Body of pancreas (tissue), 4 donors: ENCODE data around the gene DCAF4.

ENCODE experiments used
- POLR2A ChIP-seq, 3 donors: fragments of 450-650 bp; IDR thresholded peaks; one replicate each; pipeline ENCODE4 v1.6.1; 2016; ENCODE audit warnings: antibody characterized with exemption in 3 of 3, mild to moderate bottlenecking in 2 of 3
- TF ChIP-seq, protein P1 (sequence below), 7 experiments: fragments of 450-650 bp in 4 of 7; fragments of 200-600 bp in 3 of 7; sonication (generic) in 3 of 7; IDR thresholded peaks; one replicate each; pipeline ENCODE4 v1.5.1; 2016 to 2019; ENCODE audit warnings: antibody characterized with exemption in 7 of 7

- TF ChIP-seq, protein P1, sequence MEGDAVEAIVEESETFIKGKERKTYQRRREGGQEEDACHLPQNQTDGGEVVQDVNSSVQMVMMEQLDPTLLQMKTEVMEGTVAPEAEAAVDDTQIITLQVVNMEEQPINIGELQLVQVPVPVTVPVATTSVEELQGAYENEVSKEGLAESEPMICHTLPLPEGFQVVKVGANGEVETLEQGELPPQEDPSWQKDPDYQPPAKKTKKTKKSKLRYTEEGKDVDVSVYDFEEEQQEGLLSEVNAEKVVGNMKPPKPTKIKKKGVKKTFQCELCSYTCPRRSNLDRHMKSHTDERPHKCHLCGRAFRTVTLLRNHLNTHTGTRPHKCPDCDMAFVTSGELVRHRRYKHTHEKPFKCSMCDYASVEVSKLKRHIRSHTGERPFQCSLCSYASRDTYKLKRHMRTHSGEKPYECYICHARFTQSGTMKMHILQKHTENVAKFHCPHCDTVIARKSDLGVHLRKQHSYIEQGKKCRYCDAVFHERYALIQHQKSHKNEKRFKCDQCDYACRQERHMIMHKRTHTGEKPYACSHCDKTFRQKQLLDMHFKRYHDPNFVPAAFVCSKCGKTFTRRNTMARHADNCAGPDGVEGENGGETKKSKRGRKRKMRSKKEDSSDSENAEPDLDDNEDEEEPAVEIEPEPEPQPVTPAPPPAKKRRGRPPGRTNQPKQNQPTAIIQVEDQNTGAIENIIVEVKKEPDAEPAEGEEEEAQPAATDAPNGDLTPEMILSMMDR (IDR thresholded peaks at IDR 0.05): no peak
- TF ChIP-seq POLR2A (IDR thresholded peaks at IDR 0.05): no peak
Observed at GRCh38 chr14:73007835-73008234, 81.6 kb downstream of the DCAF4 start.
